Glomerular visceral epithelial cell (primary cell): Measurements from ENCODE around the gene NTN1.
A peak's percentile ranks its signal among the peaks of the same experiment; 100 is the strongest.

Experiments
- DNase-seq: peaks from one replicate; pipeline ENCODE4 v3.0.0-alpha.2; 2016; ENCODE audit errors: extremely low spot score

NTN1 gene

DNA sequence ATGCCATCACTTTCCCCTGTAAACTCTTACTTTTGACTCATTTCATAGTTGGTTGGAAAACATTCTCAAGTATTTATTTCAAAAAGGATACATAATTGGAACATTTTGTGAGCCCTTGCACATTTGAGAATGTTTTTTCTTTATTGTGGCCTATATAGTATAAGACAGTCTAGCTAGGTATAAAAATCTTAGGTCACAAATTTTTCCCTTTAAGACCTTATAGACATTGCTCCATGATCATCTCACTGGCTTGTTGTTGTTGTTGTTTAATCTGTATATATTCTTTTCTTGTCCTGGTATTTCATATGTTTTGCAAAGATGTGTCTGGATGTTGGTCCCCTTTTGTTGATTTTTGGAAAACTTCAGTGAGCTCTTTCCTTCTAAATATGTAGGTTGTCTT, 194.2 kb downstream of the NTN1 start:
- DNase-seq, result no peak

DNA sequence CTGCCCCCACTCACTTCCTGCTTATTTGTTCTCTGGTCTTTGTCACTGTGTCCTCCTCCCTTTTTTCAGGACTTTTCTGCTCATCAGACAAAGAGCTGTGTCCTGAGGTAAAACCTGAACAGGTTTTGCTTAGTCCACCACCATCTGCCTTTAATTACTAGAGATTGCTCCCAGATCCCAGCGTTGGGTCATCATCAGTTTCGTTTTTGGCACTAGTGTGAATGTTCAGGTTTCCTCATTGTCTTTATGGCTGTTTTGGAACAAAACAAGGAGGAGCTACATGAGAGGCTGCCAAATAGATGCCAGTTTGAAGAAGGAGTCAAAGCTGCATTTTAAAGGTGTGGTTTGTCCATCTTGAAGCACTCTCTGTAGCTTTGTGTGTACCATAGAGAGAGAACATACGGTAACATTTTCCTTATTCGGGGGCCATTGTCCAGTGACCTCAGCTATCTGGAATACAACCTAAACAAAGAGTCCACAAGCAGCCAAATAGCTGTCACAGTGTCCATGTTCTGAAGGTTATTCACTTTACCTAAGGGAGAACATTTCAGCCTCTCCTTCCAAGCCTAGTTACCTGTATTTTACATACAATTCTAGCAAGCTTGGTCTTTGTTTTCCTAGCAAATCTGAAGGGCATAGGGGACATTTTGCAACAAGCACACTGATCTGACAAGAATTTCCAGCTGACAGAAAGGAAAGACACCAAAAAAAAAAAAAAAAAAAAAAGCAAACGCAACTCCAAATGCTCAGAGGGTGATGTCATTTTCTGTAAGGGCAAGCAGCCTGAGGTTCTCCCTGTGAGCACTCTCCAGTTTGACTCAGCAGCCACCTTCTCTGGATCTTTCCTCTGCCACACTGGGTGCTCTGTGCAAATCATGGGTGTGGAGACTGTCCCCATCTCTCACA, 196.1 kb downstream of the NTN1 start:
- peak; percentile 23 for DNase-seq

DNA sequence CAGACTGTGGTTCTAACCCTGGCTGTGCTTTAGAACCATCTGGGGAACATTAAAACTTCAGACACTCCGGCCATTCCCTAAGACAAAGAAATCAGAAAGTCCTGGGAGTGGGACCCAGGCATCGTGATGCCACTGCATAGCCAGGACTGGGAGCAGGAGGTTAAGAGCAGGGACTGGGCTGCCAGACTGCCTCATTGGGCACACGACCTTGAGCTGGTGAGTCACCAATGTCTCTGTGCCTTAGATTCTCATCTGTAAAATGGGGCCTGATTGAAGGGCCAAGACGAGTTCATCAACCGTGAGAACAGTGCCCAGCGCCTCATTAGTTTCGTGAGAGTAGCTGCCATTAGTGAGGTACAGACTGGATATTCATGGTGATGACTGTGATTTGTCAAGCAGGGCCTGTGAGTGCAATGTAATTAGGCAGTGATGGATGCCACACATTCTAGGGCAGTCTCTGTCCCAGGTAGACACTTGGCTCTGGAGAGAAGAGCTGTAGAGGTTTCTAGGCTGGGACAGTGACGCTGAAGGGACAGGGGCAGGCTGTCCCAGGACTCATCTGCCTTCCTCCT, 196.8 kb downstream of the NTN1 start:
- DNase-seq, result no peak

DNA sequence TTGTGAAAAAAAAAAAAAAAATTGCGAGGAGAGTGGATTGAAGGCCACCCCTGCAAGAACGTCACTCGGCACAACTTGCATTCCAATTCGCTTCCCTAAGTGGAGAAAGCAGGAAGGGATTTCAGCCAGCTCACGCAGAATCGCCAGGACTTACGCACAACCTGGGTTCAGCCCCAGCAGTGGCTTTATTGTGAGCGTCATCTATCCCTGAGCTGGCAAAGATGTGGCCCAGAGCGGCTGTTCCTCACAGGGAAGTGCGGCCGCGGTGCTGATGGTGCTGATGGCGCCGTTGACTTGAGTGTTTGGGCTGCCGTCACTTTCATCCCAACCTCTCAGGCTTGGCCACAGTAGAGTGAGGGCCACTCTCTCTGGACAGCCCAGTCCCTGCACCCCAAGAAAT, 197.6 kb downstream of the NTN1 start:
- DNase-seq, result no peak

DNA sequence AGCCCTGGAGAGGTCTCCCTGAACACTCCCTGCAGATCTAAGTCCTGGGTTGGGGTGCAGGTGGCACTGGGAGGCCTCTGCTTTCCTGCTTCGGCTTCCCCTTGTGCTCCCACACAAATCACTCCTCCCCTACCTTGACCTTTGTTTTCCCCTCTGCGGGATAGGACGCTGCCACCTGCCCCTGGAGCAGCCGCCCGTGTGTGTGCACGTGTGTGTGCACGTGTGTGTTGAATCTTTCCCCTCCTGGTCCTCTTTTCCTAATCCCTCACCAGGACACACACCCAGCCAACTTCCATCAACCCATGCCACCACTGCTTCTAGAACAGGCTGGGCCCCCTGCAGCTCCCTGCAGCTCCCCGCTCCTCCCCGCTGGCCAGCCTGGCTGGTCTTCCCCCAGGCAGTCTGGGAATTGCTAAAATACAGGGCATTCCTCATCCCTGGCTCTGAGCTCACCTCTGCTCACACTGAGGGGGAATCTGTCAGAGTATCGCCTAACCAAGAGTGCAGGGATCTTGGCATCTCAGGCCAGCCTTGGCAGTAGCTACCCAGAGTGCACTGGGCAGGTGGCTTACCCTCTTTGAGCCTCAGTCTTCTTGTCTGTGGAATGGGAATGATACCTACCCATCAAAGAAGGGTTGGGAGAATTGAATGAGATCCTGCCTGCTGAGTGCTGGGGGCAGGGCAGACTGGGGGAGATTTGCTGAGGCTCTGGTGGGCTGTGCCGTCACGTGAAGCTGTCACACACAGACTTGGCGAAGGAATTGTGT, 198.5 kb downstream of the NTN1 start:
- DNase-seq, result no peak

DNA sequence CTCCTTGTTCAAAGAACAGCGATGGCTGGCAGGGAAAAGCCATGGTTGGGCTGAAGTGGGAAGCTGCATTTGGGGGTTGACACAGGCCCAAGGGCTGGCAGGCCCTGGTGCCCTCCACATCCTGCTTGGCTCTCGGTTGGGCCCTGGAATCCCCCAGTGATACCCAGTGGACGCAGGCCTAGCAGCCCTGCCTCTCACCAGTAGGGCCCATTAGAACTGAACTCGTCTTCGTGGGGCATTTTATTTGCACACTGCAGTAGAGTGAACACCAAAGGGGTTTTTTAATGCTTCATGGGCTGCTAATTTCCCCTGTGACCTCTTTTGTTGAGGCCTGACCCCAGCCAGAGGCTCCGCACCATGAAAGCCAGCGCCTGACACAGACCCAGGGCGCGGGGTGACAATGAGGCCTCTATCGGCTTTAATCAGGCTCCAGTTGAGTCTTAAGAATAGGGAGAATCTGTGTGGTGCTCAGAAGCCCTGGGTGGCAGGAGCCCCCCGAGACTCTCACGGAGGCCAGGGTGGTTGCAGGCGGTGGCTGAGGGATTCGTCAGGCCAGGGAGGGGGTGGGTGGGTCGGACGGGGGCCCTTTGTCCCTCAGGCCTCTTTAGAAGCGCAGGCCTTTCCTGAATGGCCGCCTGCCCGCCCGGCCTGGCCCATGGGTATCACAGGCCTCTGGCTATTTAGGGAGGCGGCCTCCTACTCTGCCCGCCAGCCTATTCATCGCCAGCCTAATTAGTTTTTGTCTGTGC, 199.3 kb downstream of the NTN1 start:
- DNase-seq, result no peak

DNA sequence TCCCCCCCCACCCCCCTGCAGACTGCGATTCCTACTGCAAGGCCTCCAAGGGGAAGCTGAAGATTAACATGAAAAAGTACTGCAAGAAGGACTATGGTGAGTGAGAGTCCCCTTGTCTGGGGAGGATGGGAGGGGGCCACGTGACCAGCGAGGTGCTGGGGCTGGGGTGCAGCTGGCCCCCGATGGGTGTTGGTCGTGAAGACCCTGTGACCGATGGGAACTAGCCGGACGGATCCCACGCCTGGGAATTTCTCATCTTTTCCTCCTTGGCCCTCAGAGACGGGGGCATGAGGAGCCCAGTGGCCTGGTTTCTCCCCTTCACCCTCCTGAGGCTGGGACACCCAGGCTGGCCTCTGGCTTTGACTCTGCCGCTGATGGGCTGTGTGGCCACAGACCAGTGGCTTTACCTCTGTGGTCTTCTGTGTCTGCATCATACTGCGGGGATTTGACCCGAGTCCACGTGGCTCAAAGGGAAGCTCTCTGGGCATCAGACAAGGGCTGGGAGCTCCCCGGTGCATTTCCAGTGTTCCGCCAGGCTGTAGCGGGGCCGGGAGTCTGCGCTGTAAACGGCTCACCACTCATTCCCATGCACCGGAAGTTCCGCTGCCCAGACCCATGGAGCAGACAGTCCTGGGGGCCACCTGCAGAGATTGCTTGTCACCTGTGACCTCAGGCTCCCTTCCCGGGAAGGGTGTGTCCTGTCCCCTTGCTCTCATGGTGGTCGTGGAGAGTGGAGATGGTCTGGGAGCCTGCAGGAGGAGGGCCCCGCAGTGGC, 200.0 kb downstream of the NTN1 start:
- DNase-seq, result no peak

DNA sequence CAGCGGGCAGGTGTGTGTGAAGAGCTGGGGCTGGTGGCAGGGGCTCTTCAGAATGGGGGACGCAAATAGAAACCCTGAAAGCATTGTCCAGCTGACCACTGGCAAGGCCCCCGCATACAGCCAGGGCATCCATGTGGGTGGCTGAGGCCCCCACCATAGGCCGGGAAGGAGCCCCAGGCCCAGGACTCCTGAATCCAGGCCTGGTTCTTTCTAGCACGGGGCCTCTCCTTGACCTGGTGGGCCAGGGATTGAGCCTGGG, 200.5 kb downstream of the NTN1 start:
- no peak for DNase-seq

DNA sequence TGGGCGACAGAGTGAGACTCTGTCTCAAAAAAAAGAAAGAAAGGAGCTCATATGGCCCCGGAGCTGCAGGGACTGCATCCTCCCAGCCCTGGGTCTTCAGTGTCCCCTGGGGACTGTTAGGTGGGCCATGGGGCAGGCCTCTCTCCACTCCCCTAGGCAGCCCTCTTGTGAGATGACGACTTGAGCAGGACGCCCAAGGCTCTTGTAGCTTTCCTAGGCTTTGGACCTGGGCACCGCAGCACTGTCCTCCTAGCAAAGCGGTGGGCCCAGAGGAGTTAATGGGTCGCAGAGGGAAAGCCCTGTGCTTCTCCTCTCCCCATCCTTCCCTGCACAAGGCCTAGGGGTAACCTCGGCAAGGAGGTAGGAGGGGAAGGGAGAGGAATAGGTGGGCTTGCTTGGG, 202.2 kb downstream of the NTN1 start:
- no peak for DNase-seq

DNA sequence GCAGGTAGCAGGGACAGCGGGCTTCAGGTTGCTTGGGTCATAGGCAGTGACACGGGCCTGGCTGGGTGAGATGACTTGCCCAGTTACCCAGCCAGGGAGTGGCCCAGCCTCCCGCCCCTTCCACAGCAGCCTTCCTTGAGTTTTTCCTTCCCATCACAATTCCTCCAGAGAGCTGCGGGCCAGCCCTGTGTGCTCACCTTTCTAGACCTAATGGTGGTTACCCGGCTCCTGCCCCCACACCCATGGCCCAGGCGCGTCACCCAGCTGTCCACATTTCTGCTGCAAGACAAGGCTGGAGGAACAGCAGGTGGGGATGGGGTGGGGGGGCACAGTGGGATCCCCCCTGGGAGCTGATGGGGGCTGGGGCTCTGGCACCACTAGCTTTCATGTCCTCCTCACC, 203.2 kb downstream of the NTN1 start:
- no peak for DNase-seq

DNA sequence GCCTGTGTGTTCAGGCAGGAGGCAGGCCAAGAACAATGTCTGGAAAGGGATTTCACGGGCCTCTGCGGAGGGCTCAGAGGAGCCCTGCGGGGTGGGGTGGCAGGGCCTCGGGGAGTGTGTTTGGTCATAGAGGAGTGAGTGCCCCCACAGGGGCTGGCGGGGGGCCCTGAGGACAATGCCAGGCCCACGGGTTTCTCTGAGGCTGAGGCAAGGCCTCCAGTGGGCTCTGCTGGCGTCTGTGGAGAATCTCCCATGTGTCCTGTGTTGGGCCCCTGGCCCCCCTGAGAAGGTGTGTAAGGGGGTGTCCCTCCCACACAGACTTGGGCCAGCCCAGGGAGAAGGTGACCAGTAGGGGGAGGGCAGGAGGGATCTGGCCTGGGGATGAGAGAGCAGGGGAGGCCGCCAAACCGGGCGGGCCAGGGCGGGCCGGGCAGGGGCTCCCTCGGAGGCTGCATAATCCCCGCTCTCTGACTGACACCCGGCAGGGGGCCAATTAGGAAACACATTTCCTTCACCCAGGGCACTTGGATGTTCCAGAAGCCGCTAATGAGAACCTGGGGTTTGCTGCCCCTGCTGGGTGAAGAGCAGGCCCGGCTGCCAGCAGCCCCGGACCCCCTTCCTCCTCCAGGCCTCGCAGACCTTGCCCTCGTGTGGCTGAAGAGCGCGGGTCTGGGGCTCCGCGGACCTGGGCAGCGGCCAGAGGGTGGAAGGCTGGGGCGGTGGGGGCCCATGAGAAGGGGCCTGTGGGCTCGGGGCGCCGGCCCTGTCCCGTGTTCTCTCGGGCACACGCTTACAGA, 204.2 kb downstream of the NTN1 start:
- DNase-seq, result no peak

DNA sequence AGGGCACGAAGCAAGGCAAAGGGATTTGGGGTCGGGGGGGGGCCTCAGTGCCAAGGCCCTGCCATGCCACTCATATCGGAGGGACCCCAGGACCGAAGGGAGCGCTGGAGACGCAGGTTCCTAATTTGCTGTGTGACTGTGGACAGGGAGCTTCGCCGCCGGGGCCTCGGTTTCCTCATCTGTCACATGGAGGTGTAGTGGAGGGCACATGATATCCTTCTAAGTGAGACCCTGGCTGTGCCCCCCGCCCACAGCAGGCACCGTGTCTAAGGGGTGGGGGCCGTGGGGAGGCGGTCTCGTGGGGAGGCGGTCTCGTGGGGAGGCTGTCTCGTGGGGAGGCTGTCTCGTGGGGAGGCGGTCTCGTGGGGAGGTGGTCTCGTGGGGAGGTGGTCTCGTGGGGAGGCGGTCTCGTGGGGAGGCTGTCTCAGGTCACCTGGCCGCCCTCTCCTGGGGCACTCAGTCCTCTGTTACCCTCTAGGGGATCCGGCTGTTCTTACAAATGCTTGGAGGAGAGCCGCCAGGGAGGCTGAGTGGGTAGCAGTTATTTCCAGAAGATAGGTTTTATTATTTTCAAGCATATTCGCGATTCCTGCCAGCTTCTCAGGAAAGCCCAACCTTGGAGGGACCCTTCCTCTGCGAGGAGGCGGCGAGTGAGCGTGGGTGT, 205.0 kb downstream of the NTN1 start:
- DNase-seq, result no peak

DNA sequence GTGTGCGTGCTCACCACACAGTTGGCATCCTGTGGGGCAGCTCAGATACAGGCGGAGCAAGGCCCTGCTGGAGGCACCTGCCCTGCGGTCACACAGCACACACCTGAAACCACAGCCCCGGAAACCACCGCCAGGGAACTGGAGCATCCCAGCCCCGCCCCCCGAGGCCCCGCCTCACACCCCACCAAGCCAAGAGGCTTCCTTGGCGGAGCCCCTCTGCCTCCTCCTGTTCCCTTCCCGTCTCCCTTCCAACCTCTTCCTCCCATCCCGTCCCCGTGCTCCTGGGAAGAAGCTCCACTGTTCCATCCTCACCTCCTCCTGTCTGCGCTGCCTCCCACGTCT, 205.5 kb downstream of the NTN1 start:
- no peak for DNase-seq

DNA sequence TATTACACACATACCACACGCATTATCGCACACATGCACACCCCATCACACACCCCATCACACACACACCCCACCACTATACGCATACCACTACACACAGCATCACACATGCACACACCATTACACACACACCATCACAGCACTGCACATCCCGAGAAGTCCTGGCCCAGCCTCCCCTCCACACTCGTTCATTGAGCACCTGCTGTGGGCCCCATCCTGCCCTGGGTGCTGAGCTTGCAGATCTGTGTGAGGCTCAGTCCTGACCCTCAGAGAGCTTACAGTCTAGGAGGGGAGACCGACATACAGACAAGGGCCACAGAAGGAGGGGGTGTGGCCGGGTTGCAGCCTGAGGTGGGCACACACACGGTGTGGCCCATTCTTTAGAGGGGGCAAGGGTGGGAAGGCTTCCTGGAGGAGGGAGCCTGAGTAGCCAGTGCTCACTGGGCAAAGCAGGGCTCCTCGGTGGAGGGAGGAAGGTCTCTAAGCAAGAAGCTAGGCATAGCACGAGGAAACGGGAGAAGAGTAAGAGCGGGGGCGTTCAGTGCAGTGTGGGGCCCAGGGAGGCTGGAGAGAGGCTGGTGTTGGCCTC, 206.6 kb downstream of the NTN1 start:
- no peak for DNase-seq

DNA sequence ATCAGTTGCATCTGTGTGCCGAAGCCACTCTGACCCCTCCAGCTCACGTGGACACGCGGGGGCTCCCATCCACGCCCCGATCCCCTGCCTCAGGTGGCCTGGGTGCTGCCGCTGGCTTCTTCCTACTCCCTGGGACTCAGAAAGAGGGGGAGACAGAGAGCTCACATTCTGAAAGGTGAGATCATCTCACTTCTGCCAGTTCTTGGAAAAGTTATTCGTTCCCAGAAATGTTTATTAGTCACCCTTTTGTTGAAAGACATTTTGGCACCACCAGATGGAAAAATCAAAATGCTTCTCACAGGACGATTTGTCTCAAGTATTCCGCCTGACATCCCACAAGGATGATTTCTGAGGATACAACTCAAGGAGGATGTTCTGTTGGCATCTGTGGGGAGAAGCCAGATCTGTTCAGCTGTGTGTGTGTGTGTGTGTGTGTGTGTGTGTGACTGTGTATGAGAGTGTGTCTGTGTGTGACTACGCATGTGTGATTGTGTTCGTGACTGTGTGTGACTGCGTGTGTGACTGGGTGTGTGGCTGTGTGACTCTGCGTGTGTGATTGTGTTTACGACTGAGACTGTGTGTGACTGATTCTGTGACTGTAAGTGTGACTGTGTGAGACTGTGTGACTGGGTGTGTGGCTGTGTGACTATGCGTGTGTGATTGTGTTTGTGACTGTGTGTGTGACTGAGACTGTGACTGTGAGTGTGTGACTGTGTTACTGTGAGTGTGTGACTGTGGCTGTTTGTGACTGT, 207.3 kb downstream of the NTN1 start:
- peak; percentile 26 for DNase-seq

DNA sequence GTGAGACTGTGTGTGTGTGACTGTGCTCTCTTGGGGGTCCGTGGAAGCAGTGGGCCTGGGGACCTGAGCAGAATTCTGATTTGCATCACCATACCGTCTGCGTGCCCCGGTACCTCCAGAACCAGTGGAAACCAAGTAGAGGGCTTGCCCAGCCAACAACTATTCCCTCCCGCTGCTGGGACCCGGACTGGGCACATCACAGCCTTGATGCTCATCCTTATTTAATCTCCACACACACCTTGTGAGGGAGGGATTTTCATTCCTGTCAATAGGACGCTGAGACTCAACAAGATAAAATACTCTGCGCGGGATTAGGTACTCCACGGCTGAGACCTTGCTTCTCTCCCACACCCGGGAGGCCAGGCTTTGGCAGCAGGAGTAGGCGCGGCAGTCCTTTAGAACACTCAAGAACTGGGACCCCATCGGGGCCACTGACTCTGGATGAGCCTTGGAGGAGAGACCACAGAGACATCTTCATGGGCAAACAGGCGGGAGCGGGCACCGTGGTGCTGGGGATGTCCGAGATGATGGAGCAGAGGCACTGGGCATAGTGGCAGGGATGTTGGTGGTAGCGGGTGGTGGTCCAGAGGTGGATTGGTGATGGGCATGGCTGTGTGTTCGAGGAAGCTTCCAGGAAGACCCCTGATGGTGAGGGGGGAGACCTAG, 208.0 kb downstream of the NTN1 start:
- no peak for DNase-seq

DNA sequence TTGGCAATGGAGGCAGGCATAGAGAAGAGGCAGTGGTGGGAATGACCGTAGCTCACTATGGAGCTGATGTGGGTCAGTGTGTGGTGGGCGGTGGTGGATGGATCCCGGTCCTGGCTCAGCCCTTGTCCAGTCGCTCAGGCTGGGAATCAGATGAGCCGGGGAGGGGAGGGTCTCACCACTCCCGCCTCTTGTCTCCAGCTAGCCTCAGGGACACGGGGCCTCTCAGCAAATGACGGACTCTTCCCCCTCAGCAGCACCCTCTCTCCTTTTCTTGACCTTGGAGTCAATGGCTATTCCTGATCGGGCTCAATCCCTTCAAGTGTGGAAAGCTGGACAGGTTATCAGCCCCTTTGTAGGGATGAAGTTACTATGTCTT, 208.5 kb downstream of the NTN1 start:
- DNase-seq, result no peak

DNA sequence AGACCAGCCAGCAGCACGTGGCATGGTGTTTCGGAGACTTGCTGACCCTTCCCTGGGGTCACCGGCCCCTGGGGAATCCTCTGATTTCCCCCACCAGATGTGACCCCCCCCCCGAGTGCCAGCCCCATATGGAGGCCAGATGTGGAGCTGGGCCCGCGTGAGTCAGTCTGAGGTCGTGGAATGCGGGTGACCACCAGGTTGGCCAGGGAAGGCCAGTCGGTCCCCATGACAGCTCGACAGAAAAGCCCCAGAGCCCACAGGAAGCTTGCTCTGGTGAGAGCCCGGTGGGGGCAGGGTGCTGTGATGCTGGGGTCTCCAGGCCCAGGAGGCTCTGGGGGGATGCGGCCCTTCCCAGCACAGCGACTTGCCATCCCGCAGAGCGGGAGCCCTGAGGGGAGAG, 209.0 kb downstream of the NTN1 start:
- DNase-seq, result no peak

DNA sequence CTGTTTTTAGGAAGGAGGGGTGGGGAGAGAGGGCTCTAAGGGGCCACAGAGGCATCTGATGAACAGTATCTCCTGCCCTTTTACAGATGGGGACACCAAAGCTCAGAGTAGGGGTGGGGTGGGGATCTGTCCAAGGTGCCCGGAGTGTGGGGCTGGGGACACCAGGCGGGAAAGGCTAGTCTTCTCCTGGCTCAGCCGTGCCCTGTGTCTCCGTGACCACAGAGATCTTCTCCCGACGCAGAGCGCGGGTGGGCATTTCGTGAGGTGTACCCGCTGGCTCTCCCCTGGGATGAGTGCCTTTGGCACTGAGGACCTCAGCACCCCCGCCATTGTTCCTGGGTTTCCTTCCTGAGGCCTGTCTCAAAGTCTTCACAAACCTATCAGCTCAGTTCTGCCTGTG, 209.6 kb downstream of the NTN1 start:
- DNase-seq, result no peak
